HK-2 (cell line): Measurements from ENCODE around the gene ADGRL2.

Experiments used
- DNase-seq: peaks from one replicate; pipeline ENCODE4 v3.0.0-alpha.2; 2018; ENCODE audit not compliant: unreplicated experiment

The ADGRL2 gene

GRCh38 chr1:81800695-81801650 is at the start of gene ADGRL2:
TSS of gene ADGRL2 (plus strand) at chr1:81800934. CDS start at chr1:81836985, 36,051 bp downstream.
- peak; percentile 69 for DNase-seq

- no peak for DNase-seq
Measured at GRCh38 chr1:81752840-81753239, 47.9 kb upstream of the ADGRL2 start.

GRCh38 chr1:81754424-81754823 is 46.3 kb upstream of the ADGRL2 start:
- DNase-seq, result no peak

GRCh38 chr1:81756872-81757271 is 43.9 kb upstream of the ADGRL2 start:
- no peak for DNase-seq

- DNase-seq, result no peak
Measured at GRCh38 chr1:81757398-81758020, 43.2 kb upstream of the ADGRL2 start.

- DNase-seq, result no peak
Measured at GRCh38 chr1:81758181-81758580, 42.6 kb upstream of the ADGRL2 start.

GRCh38 chr1:81760477-81761097 is 40.1 kb upstream of the ADGRL2 start:
- DNase-seq, result no peak

- DNase-seq, result no peak
Measured at GRCh38 chr1:81775510-81775909, 25.2 kb upstream of the ADGRL2 start.

- no peak for DNase-seq
Measured at GRCh38 chr1:81780705-81781454, 19.9 kb upstream of the ADGRL2 start.

- no peak for DNase-seq
Measured at GRCh38 chr1:81781749-81782148, 19.0 kb upstream of the ADGRL2 start.

GRCh38 chr1:81792184-81792583 is 8.6 kb upstream of the ADGRL2 start:
- no peak for DNase-seq

GRCh38 chr1:81797701-81798100 is 3.0 kb upstream of the ADGRL2 start:
- no peak for DNase-seq

GRCh38 chr1:81799939-81800694 is 617 bp upstream of the ADGRL2 start:
- DNase-seq, result peak; percentile 16

- DNase-seq, result peak; percentile 56
Measured at GRCh38 chr1:81801651-81802456, 1.1 kb downstream of the ADGRL2 start.

- DNase-seq, result no peak
Measured at GRCh38 chr1:81802457-81802706, 1.6 kb downstream of the ADGRL2 start.

GRCh38 chr1:81802707-81803430 is 2.1 kb downstream of the ADGRL2 start:
- peak; percentile 66 for DNase-seq

- DNase-seq, result peak; percentile 17
Measured at GRCh38 chr1:81803431-81804110, 2.8 kb downstream of the ADGRL2 start.

- no peak for DNase-seq
Measured at GRCh38 chr1:81804312-81804711, 3.6 kb downstream of the ADGRL2 start.
